Measurements from ENCODE around the gene SLC13A3.

DNA sequence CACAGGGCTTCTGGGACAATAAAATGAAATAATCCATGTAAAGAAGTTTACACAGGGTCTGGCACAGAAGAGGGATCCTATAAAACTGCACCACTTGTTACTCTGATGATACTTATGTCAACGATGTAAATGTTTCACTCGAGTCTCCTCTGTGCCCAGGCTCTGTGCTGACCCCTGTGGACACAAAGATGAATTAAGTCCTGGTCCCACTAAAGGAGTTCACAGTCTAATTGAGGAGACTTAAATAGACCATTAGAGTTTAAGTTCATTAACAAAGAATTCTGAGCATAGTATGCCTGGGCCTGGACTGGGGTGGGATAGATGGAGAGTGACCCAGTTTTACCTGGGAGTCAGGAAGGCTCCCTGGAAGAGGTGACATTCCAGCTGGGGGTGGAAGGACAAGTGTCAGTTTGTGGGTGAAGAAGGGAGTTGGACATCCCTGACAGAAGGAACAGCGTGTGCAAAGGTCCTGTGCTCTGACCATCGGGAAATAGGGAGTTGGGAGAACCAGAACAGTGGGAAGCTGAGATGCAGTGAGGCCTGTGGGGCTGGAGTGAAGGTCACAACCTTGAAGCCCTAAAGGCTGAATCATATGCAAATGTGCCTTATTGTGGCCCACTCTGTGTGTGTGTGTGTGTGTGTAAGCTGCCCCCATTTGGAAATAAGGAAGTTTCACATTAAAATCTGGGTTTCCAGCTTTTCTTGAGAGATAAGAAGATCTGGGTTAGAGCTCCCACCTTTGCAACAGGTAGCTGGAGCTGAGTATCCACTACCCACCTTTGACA, 101.9 kb downstream of the SLC13A3 start:
- TF ChIP-seq POLR2AphosphoS5 (IDR thresholded peaks at IDR 0.05), result no peak
- TF ChIP-seq POLR2A (IDR thresholded peaks at IDR 0.05), result no peak
